Right renal pelvis (tissue), 4 donors: ENCODE measurements around the gene MVD. TPM values are rescaled to one million over a fixed set of nuclear protein-coding genes. Genes with fewer than 3 reads are reported as not detected.
"Not testable (repeated sequence)": the region's sequence is repeated elsewhere in the genome, so short reads cannot be mapped to it uniquely, and the experiment has no call there.

Source experiments
- DNase-seq, 4 donors: peaks; one replicate each; pipeline ENCODE4 v3.0.0-alpha.2; 2013; ENCODE audit warnings: low read depth in 4 of 4, low spot score in 3 of 4, missing footprints in 1 of 4
- polyA plus RNA-seq, 4 donors: library from polyadenylated mRNA; unstranded; fragments of 120-200 nt; gene quantifications; one replicate each; pipeline ENCODE4 v1.2.1, GENCODE V29; 2013; ENCODE audit not compliant: insufficient read length in 4 of 4

Gene MVD
- polyA plus RNA-seq, 4 donors: 25.4 to 40.6 (median 27.4) TPM

DNA sequence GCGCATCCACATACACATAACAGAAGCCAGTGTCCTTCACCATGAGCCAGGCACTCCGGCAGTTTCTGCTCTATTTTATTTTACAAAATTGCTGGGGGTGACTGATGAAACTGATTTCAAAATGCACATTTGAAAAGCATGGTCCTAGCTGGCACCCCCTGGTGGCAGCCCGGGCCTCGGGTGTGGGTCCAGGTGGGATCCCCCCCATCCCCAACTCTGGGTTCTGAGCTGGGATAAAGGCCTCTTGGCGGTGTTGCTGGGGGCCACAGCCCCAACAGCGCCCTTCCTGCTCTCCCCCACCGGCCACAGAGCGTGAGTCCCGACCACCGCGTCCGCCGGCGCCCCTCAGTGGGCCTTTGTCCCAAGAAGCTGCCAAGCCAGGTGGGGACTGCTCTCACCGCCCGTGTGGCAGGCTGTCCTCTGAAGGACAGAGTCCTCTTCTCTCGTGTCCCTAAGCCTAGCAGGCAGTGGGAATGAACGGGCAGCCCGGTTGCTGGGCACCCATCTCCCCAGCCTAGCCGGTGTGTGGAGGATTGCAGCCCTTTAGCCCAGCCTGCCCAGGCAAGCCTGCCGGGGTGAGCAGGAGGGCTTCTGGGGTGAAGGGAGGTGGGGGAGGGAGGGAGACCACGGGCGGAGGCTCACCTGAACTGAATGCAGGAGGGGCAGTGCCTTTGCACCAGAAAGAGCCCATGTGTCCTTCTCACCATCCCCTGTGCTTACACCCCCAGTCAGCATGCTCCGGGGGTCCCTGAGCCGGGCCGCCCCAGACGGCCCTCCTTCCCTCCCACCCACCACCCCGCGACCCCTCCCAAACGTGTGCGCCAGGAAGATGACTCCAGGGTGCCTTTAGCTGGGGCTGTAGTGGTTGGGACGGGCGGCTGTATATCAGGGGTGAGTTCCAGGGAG, 22.5 kb upstream of the MVD start:
- DNase-seq: no peak

DNA sequence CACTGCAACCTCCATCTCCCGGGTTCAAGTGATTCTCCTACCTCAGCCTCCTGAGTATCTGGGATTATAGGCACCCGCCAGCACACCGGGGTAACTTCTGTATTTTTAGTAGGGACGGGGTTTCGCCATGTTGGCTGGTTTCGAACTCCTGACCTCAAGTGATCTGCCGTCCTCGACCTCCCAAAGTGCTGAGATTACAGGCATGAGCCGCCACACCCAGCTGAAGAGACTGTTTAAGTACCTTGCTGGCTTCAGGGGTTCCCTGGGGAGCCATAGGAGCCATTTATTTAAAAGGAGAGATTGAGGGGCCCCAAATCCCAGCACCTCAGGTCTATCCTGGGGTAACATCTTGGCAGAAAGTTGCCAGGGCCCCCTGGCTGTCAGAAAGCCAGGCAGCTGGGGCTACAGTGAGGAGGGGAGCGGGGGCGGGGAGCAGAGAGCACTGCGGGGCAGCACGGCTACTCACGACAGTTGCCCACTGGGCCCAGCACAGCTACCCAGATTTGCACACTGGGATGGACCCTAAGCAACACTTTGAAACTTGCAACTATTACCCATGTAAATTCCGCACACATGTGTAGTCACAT, 21.8 kb upstream of the MVD start:
- DNase-seq: no peak

DNA sequence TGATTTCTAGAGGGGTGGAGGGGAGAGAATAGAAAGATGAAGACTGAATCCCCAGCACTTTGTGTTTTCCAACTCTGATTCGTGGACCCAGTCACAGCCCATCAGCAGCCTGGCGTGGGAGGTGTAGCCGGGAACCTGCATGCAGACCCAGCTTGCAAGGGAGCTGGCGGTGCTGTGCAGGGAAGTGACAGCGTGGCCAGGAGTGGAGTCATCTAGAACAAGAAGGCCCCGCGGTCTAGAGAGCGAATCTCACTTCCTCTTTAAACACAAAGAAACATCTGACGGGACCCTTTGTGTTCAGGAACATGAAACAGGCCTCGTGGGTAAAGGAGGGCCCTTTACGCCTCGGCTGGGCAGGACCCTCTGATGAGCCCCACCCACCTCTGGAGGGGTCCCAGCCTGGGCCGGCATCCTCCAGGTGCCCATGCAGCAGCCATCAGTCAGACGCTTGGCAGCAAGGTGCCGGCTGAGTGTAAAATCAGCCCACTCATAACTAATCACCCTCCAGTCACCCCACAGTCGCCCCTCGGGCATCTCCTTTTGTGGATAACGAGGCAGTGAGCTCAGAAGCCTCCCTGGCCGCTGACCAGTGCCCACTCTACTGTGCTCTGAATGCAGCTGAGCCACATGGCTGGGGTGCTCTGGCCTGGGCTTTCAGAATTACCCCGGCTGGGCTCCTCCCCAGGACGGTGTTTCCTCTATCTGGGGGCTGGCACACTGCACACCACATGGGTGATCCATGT, 19.0 kb upstream of the MVD start:
- DNase-seq: no peak

DNA sequence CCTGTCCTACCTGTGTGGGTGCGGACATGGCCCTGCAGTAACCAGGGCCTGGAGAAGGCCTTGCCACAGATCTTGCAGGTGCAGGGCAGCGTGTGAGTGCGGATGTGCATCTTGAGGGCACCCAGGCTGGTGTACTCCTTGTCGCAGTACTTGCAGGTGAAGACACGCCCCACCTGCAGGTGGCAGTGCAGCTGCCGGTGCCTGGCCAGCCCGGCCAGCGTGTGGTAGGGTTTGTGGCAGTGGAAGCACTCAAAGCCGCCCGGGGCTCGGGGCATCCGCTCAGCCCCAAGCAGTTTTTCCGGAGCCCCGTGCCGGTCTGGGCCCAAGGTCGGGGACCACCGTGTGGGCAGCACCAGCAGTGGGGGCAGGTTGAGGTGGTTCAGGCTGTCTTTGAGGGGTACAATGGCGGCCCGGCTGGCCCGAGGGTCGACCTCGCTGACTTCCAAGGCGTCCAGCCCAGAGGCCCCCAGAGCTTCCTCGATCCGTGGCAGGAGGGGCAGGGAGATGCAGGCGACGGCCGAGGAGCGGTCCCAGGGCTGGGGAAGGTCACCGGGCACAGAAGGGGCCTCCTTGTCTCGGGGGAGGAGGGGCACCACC, 18.3 kb upstream of the MVD start:
- no peak for DNase-seq

DNA sequence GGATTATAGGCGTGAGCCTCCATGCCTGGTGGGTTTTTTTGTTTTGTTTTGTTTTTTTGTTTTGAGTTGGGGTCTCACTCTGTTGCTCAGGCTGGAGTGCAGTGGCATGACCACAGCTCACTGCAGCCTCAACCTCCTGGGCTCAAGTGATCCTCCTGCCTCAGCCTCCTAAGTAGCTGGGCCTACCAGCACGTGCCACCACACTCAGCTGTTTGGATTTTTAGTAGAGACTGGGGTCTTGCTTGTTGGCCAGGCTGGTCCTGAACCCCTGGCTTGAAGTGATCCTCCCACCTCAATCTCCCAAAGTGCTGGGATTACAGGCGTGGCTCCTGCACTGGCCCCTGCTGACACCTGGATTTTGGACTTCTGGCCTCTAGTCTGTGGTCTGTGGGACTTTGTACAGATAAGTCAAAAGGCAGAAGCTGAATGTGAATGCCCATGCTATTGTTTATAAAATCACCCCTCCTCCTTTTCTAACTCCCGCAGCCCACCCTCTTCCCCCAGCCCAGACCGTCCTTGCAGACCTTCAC, 17.7 kb upstream of the MVD start:
- no peak for DNase-seq

DNA sequence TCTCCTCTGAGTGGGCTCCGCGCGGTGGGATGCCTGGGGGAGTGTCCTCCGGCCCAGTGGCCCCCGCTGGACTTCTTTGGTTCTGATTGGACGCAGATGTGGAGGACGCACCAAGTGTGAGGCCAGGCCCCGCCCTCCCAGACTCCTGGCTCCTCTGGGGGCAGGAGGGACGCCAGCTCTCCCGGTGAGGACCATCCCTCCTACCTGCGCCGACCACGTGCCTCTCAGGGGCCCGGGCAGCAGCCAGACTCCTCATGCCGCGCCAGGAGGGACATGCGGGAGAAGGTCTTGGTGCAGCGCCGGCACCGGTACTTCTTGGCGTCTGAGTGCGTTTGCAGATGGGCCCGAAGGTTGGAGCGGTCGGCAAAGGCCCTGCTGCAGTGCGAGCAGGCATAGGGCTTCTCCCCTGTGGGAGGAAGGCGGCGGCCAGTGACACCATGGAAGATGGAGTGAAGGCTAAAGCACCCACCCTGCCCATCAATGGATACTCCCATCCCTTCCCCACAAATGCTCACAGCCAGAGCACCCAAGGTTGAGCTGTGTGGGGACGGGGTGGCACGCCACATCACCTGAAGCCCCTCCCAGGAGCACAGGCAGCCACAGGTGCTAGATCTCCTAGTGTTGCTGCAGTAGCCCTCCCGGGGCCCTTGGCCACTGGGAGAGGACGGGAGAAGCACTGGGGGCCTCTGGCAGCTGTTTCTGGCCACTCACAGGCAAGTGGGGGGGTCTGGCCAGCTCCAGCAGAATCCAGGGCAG, 15.5 kb upstream of the MVD start:
- no peak for DNase-seq

DNA sequence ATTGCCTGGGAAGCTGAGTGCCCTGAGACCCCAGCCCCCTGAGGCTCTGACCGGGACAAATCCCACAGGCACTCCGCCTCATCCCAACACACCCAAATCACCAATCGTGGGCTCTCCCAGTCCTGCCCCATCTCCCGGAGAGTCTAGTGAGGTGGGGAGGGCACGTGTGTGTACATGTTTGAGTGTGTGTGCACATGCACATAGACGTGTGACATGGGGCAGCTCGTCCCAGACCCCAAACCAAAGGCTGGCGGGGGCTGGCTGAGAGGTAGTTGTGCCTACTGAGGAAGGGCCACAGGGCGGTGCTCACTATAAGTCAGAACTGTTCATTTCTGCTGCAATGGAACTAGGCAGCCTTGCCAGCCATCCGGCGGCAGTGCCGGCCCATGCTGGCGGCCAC, 14.8 kb upstream of the MVD start:
- no peak for DNase-seq

DNA sequence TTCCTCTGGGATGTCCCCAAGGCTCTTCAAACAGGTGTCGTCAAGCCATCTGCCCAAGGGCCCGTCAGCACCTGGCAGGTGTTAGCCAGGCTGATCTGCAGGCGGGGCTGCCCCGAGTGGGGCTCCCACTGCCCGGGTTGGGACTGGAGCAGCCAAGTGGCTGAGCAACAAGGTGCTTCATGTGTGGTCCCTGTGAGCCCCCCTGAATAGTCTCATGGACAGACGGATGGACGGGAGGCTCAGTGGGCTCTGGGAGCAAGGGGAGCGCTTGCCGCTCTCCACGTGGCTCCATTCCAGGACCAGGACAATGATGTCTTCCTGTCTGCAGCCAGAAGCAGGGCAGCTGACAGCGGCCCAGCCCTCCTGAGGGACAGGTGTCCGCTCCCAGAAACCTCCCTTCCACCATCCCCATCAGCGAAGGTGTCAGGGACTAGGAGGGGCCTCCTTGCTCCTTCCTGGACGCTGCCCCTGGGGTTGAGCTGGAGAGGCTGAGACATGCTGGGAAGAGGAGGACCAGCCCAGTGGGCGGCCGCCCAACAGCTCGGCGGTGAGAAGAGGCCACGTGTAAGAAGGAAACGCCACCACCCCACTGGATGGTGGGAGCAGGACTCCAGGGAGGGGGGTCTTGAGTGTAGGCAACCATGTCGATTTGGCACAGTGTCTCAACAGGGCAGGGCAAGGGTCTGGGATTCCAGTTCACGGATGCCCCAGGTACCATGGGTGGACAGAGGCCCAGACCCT, 13.8 kb upstream of the MVD start:
- no peak for DNase-seq

DNA sequence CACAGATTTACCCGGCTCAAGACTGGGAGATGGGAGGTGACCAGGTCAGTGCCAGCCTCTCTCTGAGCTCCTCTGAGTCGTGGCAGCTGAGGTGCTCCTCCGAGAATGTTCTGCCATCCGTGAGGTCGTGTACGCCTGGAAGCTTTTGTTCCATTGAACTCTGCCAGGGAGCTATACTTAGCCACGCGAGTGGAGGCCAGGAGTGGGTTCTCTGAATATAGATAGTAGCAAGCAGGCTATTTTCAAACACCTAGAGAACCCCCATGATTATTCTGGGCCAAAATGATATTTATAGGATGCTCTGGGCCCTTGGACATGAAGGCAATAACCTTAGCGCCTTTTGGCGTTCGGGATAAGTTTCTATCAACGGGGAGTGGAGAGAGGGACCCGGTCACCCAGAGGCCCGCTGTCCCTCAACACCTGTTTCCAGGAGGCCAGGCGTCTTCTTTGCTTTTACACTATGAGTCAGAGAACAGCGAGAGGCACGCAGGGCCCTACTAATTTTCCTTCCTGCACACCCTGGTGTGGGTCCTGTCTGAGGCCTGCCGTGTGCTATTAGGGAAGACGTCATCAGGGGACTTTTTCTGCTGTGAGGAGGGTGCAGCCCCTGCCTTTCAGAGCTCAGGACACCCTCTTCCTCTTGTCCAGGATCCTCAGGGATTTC, 11.0 kb upstream of the MVD start:
- no peak for DNase-seq

DNA sequence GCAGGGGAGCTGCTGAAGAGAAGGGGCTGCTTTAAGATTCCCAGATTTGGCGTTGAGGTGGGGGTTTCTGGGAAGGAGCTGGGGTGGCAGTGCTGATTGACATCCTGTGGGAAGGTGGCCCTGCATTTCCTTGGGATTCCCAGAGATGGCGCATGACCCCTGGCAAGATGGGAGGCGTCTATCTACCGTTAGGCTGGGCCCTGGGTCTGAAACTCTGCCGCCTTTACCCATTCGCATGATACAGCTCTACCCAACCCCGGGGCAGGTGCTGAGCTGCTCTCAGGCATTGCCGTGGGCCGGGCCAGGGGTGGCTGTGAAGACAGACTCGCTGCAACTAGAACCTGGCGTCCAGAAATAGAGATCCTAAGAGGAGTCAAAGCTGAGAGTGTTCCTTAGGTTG, 9.9 kb upstream of the MVD start:
- DNase-seq: no peak

DNA sequence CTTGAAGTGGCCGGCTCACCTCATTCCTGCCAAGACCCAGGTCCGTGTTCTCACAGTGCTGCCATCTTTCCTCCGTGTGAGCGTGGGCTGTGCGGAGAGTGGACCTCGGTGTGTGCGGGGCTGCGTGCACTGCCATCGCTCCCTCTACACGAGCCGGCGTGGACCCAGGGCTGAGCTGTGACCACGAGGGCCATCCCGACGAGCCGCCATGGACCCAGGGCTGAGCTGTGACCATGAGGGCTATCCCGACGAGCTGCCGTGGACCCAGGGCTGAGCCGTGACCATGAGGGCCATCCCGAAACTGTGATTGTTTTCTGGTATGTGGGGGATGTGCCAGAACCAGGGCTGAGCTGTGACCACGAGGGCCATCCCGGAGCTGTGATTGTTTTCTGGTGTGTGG, 8.9 kb upstream of the MVD start:
- DNase-seq: no peak

DNA sequence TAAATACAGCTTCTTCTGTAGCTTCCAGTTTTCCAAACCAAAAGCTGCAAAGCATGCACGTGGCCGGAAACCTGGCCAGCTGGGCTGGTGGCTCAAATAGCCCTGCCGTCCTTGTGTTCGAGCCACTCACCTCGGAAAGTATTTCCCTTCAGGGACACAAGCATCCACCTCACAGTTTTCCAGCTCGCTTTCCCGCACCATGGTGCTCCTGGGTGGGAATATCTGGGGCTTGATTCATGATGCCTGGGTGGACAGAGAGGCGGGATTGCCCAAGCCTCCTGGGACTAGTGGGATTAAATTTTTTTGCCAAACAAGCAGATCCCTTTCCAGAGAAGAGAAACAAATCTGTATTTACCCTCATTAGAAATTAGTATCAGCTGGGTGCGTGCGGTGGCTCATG, 7.1 kb upstream of the MVD start:
- DNase-seq: no peak

DNA sequence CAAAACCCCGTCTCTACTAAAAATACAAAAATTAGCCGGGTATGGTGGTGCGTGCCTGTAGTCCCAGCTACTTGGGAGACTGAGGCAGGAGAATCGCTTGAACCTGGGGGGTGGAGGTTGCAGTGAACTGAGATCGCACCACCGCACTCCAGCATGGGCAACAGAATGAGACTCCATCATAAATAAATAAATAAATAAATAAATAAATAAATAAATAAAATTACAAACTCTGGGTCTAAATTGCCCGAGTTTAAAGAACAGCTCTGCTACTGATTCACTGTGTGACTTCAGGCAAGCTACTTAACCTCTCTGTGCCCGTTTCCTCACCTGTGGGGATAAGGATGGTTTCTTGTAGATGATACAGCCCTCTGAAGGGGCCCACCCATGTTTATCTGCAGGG, 6.6 kb upstream of the MVD start:
- DNase-seq: not testable (repeated sequence)

DNA sequence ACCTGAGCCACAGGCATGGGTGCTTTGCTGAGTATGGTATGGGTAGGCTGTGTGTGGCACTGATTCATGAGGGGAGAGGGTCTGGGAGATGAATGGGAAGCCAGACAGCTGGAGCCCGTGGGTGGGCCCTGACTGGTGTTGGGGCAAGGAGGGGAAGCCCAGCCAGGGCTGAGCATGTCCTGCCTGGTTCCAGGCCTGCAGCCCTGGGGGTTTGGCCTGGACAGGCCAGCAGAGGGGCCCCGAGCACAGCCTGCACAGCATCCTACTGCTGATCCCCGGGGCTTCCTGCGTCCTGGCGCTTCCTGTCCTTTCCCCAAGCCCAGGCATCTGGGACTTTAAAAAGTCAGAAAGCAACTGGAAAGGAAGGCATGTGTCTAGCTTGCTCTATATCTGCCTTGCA, 4.6 kb upstream of the MVD start:
- DNase-seq: no peak

DNA sequence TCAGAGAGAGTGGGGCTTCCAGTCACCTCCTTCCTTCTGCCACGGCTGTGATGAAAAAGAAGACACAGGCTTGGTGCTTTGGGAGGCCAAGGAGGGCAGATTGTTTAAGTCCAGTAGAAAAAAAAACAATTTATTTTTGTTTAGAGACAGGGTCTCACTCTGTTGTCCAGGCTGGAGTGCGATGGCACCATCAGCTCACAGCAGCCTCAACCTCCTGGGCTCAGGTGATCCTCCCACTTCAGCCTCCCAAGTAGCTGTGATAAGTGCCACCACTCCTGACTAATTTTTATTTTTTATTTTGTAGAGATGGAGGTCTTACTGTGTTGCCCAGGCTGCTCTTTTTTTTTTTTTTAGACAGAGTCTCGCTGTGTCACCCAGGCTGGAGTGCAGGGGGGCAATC, 2.7 kb upstream of the MVD start:
- DNase-seq: no peak

DNA sequence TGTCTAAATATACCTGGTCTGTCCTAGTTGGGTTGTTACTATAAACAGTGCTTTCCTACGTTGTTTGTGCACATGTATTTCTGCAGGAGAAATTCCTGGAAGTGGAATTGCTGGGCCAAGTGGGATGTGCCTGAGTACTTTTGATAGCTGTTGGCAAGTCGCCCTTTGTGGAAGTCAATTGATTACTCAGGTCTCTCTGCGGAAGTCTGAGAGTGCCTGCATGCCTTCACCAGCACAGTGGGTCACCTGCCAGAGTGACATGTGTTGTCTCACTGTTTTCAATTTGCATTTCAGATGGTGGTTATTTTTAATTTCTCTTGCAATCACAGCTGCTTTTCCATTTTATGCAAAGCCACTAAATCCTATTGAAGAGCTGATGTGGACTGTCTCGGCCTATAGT, 2.3 kb upstream of the MVD start:
- DNase-seq: no peak

DNA sequence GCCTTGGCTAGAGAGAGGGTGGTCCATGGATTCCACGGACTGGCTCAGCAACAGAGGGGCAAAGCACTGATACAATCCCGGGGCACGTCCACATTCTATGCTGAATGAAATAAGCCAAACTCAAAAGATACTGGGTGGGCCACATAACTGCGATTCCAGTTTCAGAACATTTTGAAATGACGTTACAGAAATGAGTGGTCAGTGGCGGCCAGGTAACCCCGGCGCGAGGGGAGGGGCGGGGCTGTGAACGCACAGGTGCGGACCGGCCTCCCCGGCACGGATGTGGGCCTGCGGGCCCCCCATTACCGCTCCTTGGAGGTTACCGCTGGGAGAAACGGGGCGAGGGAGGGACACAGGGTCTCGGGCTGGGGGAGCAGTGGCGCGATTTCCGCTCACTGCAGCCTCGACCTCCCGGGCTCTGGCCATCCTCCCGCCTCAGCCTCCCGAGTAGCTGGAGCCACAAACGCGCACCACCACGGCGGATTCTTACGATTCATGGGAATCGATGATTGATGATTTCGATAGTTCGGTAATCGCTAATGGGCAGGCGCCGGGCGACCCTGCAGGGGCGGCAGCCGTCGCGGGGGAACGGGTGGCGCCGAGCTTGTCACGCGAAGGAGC, 559 bp downstream of the MVD start:
- no peak for DNase-seq

DNA sequence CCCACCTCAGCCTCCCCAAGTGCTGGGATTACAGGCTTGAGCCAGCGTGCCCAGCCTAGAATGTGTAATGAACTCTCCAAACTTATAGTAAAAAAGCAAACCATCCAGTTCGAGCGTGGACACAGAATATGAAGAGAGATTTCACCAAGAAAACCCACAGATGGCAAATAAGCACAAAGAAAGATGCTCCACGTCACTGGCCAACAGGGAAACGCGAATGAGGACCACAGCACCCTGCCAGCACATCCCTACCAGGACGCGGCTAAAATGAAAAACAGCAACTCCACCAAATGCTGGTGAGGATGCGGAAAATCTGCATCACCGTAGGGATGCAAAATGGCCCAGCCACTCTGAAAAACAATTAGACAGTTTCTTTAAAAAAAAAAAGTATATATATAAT, 1.4 kb downstream of the MVD start:
- no peak for DNase-seq

DNA sequence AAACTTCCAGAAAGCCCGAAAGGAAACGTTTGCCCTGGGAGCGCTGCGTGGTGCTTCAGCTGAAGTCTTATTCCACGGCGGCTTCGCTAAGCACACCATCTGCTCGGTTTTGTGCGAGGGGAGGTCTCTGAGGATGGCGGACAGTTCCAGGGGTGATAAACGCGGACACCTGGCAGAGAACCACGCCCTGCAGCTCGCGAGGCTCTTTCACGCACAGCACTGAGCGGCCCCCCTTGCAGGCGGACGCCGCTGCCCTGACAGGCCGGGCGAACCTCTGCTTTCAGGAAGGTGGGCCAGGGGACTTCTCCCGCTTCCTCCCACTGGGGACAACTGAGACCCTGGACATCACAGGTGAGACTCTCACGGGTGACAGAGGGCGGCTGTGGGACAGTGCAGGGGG, 3.7 kb downstream of the MVD start:
- DNase-seq: no peak
